HG02610 (cell line): ENCODE results near the gene VGF.

ENCODE experiments used
- ATAC-seq: cut with Tn5 transposase; IDR thresholded peaks from one replicate; pipeline ENCODE4 v1.9.1; 2021; ENCODE audit warnings: mild to moderate bottlenecking, moderate library complexity; ENCODE audit not compliant: unreplicated experiment

The VGF gene

GRCh38 chr7:101166909-101167644 lies 1.7 kb upstream of the VGF start:
- ATAC-seq = no peak

GRCh38 chr7:101166648-101166908 lies 1.2 kb upstream of the VGF start:
- no peak for ATAC-seq

- ATAC-seq = no peak
These were observed 734 bp upstream of the VGF start for GRCh38 chr7:101165958-101166647.

- ATAC-seq = no peak
These were observed 1.1 kb downstream of the VGF start for GRCh38 chr7:101164071-101164840.

GRCh38 chr7:101163279-101164070 lies 1.9 kb downstream of the VGF start:
- ATAC-seq = no peak

- ATAC-seq = no peak
These were observed 2.7 kb downstream of the VGF start for GRCh38 chr7:101162551-101163278.

GRCh38 chr7:101161692-101162471 lies 3.5 kb downstream of the VGF start:
- ATAC-seq = no peak

GRCh38 chr7:101160910-101161309 lies 4.5 kb downstream of the VGF start:
- no peak for ATAC-seq

GRCh38 chr7:101159696-101160674 lies 5.4 kb downstream of the VGF start:
- ATAC-seq = no peak

- no peak for ATAC-seq
These were observed 8.3 kb downstream of the VGF start for GRCh38 chr7:101156866-101157589.

GRCh38 chr7:101156277-101156676 lies 9.1 kb downstream of the VGF start:
- ATAC-seq = no peak

- no peak for ATAC-seq
These were observed 10.1 kb downstream of the VGF start for GRCh38 chr7:101155303-101155702.

GRCh38 chr7:101154693-101155102 lies 10.7 kb downstream of the VGF start:
- ATAC-seq = peak; percentile 20

- ATAC-seq = peak; percentile 73
These were observed 11.2 kb downstream of the VGF start, which contains the start of gene AP1S1 for GRCh38 chr7:101153969-101154692. TSS of gene AP1S1 (plus strand) at chr7:101154476. CDS start at chr7:101154515, 39 bp downstream.

- no peak for ATAC-seq
These were observed 13.3 kb downstream of the VGF start for GRCh38 chr7:101151908-101152651.

GRCh38 chr7:101140746-101141382 lies 24.5 kb downstream of the VGF start:
- no peak for ATAC-seq
